ENCODE measurements around the gene FBXO34. TPM values are rescaled to one million over a fixed set of nuclear protein-coding genes. Genes with fewer than 3 reads are reported as not detected.

FBXO34 gene
- total and polyA plus RNA-seq, 10 of the 15 experiments (the other 5 are each of a cell fraction or from before 2014, with no cell fraction given) = 5.6 to 22.8 (median 17.6) TPM

DNA sequence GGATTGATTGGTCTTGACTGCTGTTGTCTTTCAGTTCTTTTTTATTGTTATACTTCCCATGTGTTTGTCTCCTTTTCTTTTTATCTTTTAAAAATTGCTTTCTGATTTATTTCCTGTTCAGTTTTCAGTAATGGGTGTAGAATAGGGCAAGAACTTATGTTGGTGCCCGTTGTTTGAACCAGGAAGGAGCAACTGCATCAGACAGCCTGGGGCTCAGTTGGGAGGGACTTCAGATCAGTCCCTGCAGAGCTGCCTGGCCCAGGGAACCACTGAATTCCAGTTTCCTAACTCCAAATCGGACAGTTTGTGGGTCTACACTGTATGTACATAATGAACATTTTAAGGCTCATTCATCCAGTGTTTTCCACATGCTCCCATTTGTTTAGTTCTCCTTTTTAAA lies 64.9 kb downstream of the FBXO34 start:
- TF ChIP-seq, protein P1, sequence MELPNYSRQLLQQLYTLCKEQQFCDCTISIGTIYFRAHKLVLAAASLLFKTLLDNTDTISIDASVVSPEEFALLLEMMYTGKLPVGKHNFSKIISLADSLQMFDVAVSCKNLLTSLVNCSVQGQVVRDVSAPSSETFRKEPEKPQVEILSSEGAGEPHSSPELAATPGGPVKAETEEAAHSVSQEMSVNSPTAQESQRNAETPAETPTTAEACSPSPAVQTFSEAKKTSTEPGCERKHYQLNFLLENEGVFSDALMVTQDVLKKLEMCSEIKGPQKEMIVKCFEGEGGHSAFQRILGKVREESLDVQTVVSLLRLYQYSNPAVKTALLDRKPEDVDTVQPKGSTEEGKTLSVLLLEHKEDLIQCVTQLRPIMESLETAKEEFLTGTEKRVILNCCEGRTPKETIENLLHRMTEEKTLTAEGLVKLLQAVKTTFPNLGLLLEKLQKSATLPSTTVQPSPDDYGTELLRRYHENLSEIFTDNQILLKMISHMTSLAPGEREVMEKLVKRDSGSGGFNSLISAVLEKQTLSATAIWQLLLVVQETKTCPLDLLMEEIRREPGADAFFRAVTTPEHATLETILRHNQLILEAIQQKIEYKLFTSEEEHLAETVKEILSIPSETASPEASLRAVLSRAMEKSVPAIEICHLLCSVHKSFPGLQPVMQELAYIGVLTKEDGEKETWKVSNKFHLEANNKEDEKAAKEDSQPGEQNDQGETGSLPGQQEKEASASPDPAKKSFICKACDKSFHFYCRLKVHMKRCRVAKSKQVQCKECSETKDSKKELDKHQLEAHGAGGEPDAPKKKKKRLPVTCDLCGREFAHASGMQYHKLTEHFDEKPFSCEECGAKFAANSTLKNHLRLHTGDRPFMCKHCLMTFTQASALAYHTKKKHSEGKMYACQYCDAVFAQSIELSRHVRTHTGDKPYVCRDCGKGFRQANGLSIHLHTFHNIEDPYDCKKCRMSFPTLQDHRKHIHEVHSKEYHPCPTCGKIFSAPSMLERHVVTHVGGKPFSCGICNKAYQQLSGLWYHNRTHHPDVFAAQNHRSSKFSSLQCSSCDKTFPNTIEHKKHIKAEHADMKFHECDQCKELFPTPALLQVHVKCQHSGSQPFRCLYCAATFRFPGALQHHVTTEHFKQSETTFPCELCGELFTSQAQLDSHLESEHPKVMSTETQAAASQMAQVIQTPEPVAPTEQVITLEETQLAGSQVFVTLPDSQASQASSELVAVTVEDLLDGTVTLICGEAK (IDR thresholded peaks at IDR 0.05; ENCODE audit: borderline replicate concordance) = no peak
- no peak for TF ChIP-seq ESRRA (IDR thresholded peaks at IDR 0.05; ENCODE audit: low read length)
- TF ChIP-seq KDM1A (IDR thresholded peaks at IDR 0.05; ENCODE audit: borderline replicate concordance) = no peak
- TF ChIP-seq, protein P2, sequence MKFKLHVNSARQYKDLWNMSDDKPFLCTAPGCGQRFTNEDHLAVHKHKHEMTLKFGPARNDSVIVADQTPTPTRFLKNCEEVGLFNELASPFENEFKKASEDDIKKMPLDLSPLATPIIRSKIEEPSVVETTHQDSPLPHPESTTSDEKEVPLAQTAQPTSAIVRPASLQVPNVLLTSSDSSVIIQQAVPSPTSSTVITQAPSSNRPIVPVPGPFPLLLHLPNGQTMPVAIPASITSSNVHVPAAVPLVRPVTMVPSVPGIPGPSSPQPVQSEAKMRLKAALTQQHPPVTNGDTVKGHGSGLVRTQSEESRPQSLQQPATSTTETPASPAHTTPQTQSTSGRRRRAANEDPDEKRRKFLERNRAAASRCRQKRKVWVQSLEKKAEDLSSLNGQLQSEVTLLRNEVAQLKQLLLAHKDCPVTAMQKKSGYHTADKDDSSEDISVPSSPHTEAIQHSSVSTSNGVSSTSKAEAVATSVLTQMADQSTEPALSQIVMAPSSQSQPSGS (IDR thresholded peaks at IDR 0.05; ENCODE audit: low read length) = no peak
- no peak for TF ChIP-seq TBL1XR1 (IDR thresholded peaks at IDR 0.05; ENCODE audit: low read depth, low read length)
- TF ChIP-seq PAX8 (IDR thresholded peaks at IDR 0.05) = no peak
- TF ChIP-seq EED (IDR thresholded peaks at IDR 0.05; ENCODE audit: low read depth) = no peak
- no peak for TF ChIP-seq ASH2L (IDR thresholded peaks at IDR 0.05; ENCODE audit: borderline replicate concordance, low read depth)
- ATAC-seq (no peak), DNase-seq (ENCODE audit: low read depth, low spot score) (no peak), FAIRE-seq (no peak)
- no peak overlapping the region for H3K4me3 ChIP-seq
- H2AFZ ChIP-seq (ENCODE audit: control insufficient read depth, low read depth, low read length) = no peak overlapping the region
- H3K9ac ChIP-seq (ENCODE audit: control insufficient read depth, insufficient read depth, low read length) = no peak overlapping the region
- H3K27me3 ChIP-seq (replicated peaks in 1 of 2; ENCODE audit: control insufficient read depth in 2 of 2, insufficient read depth in 2 of 2, low read length in 1 of 2) = no peaks in the 10 kb centered on the region
- CTCF ChIA-PET = interaction anchor here (0.9 kb wide), 1 partner anchor 18 kb away, joined by 4 read pairs; no protein-coding TSS in a partner anchor
- no peak overlapping the region for H3K27ac ChIP-seq (ENCODE audit: control insufficient read depth, insufficient read depth)
- intact Hi-C loops (cut with micrococcal nuclease; ENCODE audit: unreplicated experiment) = no loop called here
- WGBS (ENCODE audit: insufficient coverage, insufficient replicate concordance, low lambda C conversion rate, missing lambda C conversion rate) = 50% methylated on average over 2 of the region's 2 CpGs
- H3K79me2 ChIP-seq (ENCODE audit: control insufficient read depth, insufficient read depth, low read length) = peaks cover 38% of the 10 kb centered on the region
- POLR2A ChIA-PET = no interaction called here
- no peaks in the 10 kb centered on the region for H4K20me1 ChIP-seq (ENCODE audit: control insufficient read depth, insufficient read depth)
- peaks cover 31% of the 10 kb centered on the region for H3K4me1 ChIP-seq (ENCODE audit: control insufficient read depth, insufficient read depth, low read length)
- no peaks in the 10 kb centered on the region; a peak in 1 of 4 replicates for H3K36me3 ChIP-seq (ENCODE audit: control insufficient read depth in 2 of 2, insufficient read depth in 2 of 2, low read length in 1 of 2)
- RAD21 ChIA-PET (ENCODE audit: unreplicated experiment) = no interaction called here
- H3K9me3 ChIP-seq (replicated peaks; ENCODE audit: control insufficient read depth, insufficient read depth, low read length) = no peaks in the 10 kb centered on the region
- in situ Hi-C loops (cut with MboI) = no loop called here
- H3K4me2 ChIP-seq (ENCODE audit: control insufficient read depth, insufficient read depth) = no peak overlapping the region
- SMC1A ChIA-PET (ENCODE audit: uncharacterized antibody, unreplicated experiment) = interaction anchor here (0.7 to 1.8 kb wide), 5 partner anchors 10 to 58 kb away, joined by 3 to 4 read pairs (median 3); no protein-coding TSS in a partner anchor
- BruUV-seq (replicated peaks) = no TSS peak

Data from GM12878 (cell line).